ENCODE results near the gene MAPK7. TPM values are rescaled to one million over a fixed set of nuclear protein-coding genes. Genes with fewer than 3 reads are reported as not detected.

MAPK7 gene
- total RNA-seq, 1 experiment from 2014 or later, result 20.8 TPM

- Histone ChIP-seq H3K4me3 (ENCODE audit: low read depth, low read length) (no peak overlapping the region), H3K27me3 (replicated peaks; ENCODE audit: control insufficient read depth, insufficient read depth, low read length) (no peaks in the 10 kb centered on the region), H3K36me3 (ENCODE audit: control insufficient read depth, insufficient read depth, low read length) (no peaks in the 10 kb centered on the region), H3K9me3 (no peaks in the 10 kb centered on the region), H3K4me1 (peaks cover 11% of the 10 kb centered on the region)
- no peak for TF ChIP-seq CTCF (IDR thresholded peaks at IDR 0.05; ENCODE audit: insufficient read depth in 1 of 2, low read depth in 1 of 2, low read length in 1 of 2, severe bottlenecking in 1 of 2, unreplicated experiment in 1 of 2)
- DNase-seq, result no peak
- H3K4me1 Mint-ChIP-seq (ENCODE audit: low read depth, unreplicated experiment), result peaks cover 6% of the 10 kb centered on the region
- intact Hi-C loops (cut with micrococcal nuclease; ENCODE audit: unreplicated experiment), result no loop called here
- H3K36me3 Mint-ChIP-seq (ENCODE audit: insufficient read depth, unreplicated experiment), result no peaks in the 10 kb centered on the region
- no peaks in the 10 kb centered on the region for H3K9me3 Mint-ChIP-seq (ENCODE audit: unreplicated experiment)
- H3K27me3 Mint-ChIP-seq (ENCODE audit: insufficient read depth, unreplicated experiment), result no peaks in the 10 kb centered on the region
- ChIA-PET POLR2A (interaction anchor here (0.6 kb wide), 1 partner anchor 27 kb away, joined by 3 read pairs; no protein-coding TSS in a partner anchor), CTCF (no interaction called here)
- no peak overlapping the region for H3K27ac Mint-ChIP-seq (ENCODE audit: unreplicated experiment)
- no TSS peak for BruUV-seq (replicated peaks)
- no peak overlapping the region for H3K4me3 Mint-ChIP-seq (ENCODE audit: unreplicated experiment)
Measured at GRCh38 chr17:19365833-19366636, 12.3 kb upstream of the MAPK7 start.

GRCh38 chr17:19366637-19366972, 11.7 kb upstream of the MAPK7 start:
- Histone ChIP-seq H3K9me3 (no peaks in the 10 kb centered on the region), H3K27me3 (replicated peaks; ENCODE audit: control insufficient read depth, insufficient read depth, low read length) (no peaks in the 10 kb centered on the region), H3K4me1 (peaks cover 11% of the 10 kb centered on the region), H3K36me3 (ENCODE audit: control insufficient read depth, insufficient read depth, low read length) (no peaks in the 10 kb centered on the region), H3K4me3 (ENCODE audit: low read depth, low read length) (no peak overlapping the region)
- no peaks in the 10 kb centered on the region for H3K27me3 Mint-ChIP-seq (ENCODE audit: insufficient read depth, unreplicated experiment)
- CTCF ChIA-PET, result no interaction called here
- POLR2A ChIA-PET, result no interaction called here
- no peak for DNase-seq
- TF ChIP-seq CTCF (IDR thresholded peaks at IDR 0.05; ENCODE audit: insufficient read depth in 1 of 2, low read depth in 1 of 2, low read length in 1 of 2, severe bottlenecking in 1 of 2, unreplicated experiment in 1 of 2), result no peak
- BruUV-seq (replicated peaks), result no TSS peak
- no peak overlapping the region for H3K27ac Mint-ChIP-seq (ENCODE audit: unreplicated experiment)
- intact Hi-C loops (cut with micrococcal nuclease; ENCODE audit: unreplicated experiment), result no loop called here
- H3K4me1 Mint-ChIP-seq (ENCODE audit: low read depth, unreplicated experiment), result peaks cover 6% of the 10 kb centered on the region
- no peaks in the 10 kb centered on the region for H3K36me3 Mint-ChIP-seq (ENCODE audit: insufficient read depth, unreplicated experiment)
- H3K9me3 Mint-ChIP-seq (ENCODE audit: unreplicated experiment), result no peaks in the 10 kb centered on the region
- H3K4me3 Mint-ChIP-seq (ENCODE audit: unreplicated experiment), result no peak overlapping the region

- H3K27ac Mint-ChIP-seq (ENCODE audit: unreplicated experiment), result no peak overlapping the region
- H3K9me3 Mint-ChIP-seq (ENCODE audit: unreplicated experiment), result no peaks in the 10 kb centered on the region
- ChIA-PET POLR2A (no interaction called here), CTCF (interaction anchor here (1.0 kb wide), 1 partner anchor 10 kb away, joined by 3 read pairs; the partner anchor contains the start of gene MAPK7)
- H3K27me3 Mint-ChIP-seq (ENCODE audit: insufficient read depth, unreplicated experiment), result no peaks in the 10 kb centered on the region
- TF ChIP-seq CTCF (IDR thresholded peaks at IDR 0.05; ENCODE audit: insufficient read depth in 1 of 2, low read depth in 1 of 2, low read length in 1 of 2, severe bottlenecking in 1 of 2, unreplicated experiment in 1 of 2), result no peak
- Histone ChIP-seq H3K36me3 (ENCODE audit: control insufficient read depth, insufficient read depth, low read length) (no peaks in the 10 kb centered on the region), H3K4me3 (ENCODE audit: low read depth, low read length) (no peak overlapping the region), H3K27me3 (replicated peaks; ENCODE audit: control insufficient read depth, insufficient read depth, low read length) (no peaks in the 10 kb centered on the region), H3K9me3 (no peaks in the 10 kb centered on the region), H3K4me1 (peaks cover 8% of the 10 kb centered on the region)
- BruUV-seq (replicated peaks), result no TSS peak
- intact Hi-C loops (cut with micrococcal nuclease; ENCODE audit: unreplicated experiment), result no loop called here
- peaks cover 6% of the 10 kb centered on the region for H3K4me1 Mint-ChIP-seq (ENCODE audit: low read depth, unreplicated experiment)
- peak in 1 of 2 experiments; percentile 11 for DNase-seq
- no peak overlapping the region for H3K4me3 Mint-ChIP-seq (ENCODE audit: unreplicated experiment)
- no peaks in the 10 kb centered on the region for H3K36me3 Mint-ChIP-seq (ENCODE audit: insufficient read depth, unreplicated experiment)
Measured at GRCh38 chr17:19368229-19368628, 10.1 kb upstream of the MAPK7 start.
